Daoy (cell line): ENCODE data around the gene MRPS27. TPM values are rescaled to one million over a fixed set of nuclear protein-coding genes. Genes with fewer than 3 reads are reported as not detected.

Experiments
- DNase-seq: peaks from one replicate; pipeline ENCODE4 v3.0.0-alpha.2; 2015; ENCODE audit warnings: low read depth
- total RNA-seq: library from RNA; depleted of rRNA; stranded (reverse); fragments of >200 nt; shearing (Covaris generic); gene quantifications from 2 replicates; pipeline ENCODE4 v1.2.3, GENCODE V29; 2014; rRNA removed

Gene MRPS27
- total RNA-seq, 1 experiment from 2014 or later = 117 TPM

GRCh38 chr5:72170101-72170500 lies 149.9 kb downstream of the MRPS27 start:
- DNase-seq = no peak

Other genes starting within 250 kb of the MRPS27 start
- 40.1 and 44.0 TPM in 2 replicates for gene MAP1B, start 212.8 kb downstream of the MRPS27 start, total RNA-seq
- 15.9 and 20.3 TPM in 2 replicates for gene PTCD2, start 133 bp upstream of the MRPS27 start, total RNA-seq
- gene ZNF366, start 187.2 kb upstream of the MRPS27 start, total RNA-seq = not detected in 2 replicates